ENCODE results near the gene RAPGEF1. TPM values are rescaled to one million over a fixed set of nuclear protein-coding genes. Genes with fewer than 3 reads are reported as not detected.

The RAPGEF1 gene
- total RNA-seq, 6 experiments from 2014 or later: 22.9 to 53.6 (median 30.2) TPM

DNA sequence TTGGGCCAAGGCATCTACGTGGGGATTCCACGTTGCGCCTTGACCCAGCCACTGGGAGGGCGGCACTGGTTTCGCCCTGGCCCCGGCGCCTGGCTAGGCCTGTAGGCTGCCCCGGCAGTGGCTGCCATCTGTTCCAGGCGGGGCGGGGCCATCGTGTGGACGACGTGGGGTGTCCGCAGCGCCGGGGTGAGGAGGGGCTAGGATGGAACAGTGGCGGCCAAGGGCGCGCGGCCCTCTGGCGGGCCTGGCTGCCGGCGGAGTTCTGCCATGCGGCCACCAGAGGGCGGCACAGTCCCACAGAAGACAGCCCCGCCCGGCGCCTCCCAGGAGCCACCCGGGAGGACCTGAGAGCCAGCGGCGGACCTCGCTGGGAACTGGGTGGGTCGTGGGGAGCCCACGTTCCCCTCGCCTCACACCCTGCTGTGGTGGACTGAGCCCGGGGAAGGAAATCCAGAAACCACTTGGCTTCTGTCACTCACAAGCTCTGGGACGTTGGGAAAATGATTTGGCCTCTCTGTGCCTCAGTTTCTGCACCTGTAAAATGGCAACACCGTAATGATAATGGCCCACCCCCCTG, 22.6 kb upstream of the RAPGEF1 start:
- TF ChIP-seq POLR2A (IDR thresholded peaks at IDR 0.05): no peak
- TF ChIP-seq, protein P1, sequence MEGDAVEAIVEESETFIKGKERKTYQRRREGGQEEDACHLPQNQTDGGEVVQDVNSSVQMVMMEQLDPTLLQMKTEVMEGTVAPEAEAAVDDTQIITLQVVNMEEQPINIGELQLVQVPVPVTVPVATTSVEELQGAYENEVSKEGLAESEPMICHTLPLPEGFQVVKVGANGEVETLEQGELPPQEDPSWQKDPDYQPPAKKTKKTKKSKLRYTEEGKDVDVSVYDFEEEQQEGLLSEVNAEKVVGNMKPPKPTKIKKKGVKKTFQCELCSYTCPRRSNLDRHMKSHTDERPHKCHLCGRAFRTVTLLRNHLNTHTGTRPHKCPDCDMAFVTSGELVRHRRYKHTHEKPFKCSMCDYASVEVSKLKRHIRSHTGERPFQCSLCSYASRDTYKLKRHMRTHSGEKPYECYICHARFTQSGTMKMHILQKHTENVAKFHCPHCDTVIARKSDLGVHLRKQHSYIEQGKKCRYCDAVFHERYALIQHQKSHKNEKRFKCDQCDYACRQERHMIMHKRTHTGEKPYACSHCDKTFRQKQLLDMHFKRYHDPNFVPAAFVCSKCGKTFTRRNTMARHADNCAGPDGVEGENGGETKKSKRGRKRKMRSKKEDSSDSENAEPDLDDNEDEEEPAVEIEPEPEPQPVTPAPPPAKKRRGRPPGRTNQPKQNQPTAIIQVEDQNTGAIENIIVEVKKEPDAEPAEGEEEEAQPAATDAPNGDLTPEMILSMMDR (IDR thresholded peaks at IDR 0.05): peak; percentile 87 to 97 (median 92)
- intact Hi-C loops (cut with DNase I): loop anchor here (5.0 kb wide), 1 partner anchor 475 kb away; no protein-coding TSS in a partner anchor
- DNase-seq (peak; percentile 71 to 79 (median 75)), ATAC-seq (peak; percentile 97 to 98 (median 98))
- Histone ChIP-seq H3K9me3 (no peaks in the 10 kb centered on the region), H3K36me3 (no peaks in the 10 kb centered on the region), H3K4me3 (no peak overlapping the region), H3K27ac (no peak overlapping the region), H3K4me1 (peaks cover 0 to 6% (median 0%) of the 10 kb centered on the region in 4 donors), H3K27me3 (no peaks in the 10 kb centered on the region)
- WGBS (ENCODE audit: insufficient coverage, low coverage, low lambda C conversion rate, missing lambda C conversion rate): 22% methylated on average over 9 of the region's 38 CpGs

DNA sequence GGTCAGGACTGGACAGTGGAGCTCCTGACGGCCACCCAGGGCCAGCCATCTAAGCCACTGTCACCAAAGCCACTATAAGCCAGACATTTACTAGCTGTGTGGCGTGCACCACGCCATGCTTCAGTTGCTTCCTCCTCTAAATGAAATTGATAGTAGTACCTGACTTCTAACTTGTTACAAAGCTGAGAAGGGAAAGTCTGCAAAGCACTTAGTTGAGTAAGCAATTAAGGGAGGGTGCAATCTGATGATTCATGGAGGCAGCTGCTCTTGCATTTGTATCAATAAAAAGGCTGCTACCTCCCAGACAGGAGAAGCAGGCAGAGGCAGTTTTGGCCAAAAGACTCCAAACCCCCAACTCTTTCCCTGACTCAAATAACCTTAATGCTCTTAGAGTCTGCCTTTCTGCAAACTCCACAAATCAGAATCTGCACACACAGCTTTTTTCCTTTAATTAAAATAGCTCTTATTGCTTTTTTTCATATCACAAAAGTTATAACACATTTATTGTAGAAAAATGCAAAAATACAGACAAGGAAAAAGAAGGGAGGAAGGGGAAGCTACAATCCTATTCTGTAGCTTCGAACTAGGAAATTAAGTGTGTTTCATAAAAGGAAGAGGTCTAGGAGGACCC, 19.3 kb upstream of the RAPGEF1 start:
- no peak for ATAC-seq
- intact Hi-C loops (cut with DNase I): no loop called here
- no peaks in the 10 kb centered on the region for H3K27me3 ChIP-seq

DNA sequence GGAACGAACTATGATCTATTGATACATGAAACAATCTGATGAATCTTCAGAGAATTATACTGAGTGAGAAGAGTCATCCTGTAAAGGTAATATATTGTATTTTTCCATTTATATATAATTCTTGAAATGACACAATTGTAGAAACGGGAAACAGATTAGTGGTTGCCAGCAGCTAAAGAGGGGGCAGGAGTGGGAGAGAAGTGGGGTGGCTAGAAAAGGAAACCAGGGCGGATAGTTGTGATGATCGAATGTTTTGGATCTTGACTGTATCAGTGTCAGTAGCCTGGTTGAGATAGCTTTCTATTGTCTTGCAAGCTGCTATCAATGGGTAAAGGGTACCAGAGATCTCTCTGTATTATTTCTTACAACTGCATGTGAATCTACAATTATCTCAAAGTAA, 17.7 kb upstream of the RAPGEF1 start:
- no peak for TF ChIP-seq POLR2A (IDR thresholded peaks at IDR 0.05)
- TF ChIP-seq, protein P1 (IDR thresholded peaks at IDR 0.05): no peak
- no peak for ATAC-seq
- no peak overlapping the region for H3K4me3 ChIP-seq
- no peak for DNase-seq
- 41% methylated on average over 4 of the region's 4 CpGs for WGBS (ENCODE audit: insufficient coverage, low coverage, low lambda C conversion rate, missing lambda C conversion rate)
- no peaks in the 10 kb centered on the region for H3K36me3 ChIP-seq
- peaks cover 0 to 4% (median 0%) of the 10 kb centered on the region in 4 donors for H3K4me1 ChIP-seq
- H3K9me3 ChIP-seq: no peaks in the 10 kb centered on the region
- no peak overlapping the region for H3K27ac ChIP-seq
- intact Hi-C loops (cut with DNase I): no loop called here
- no peaks in the 10 kb centered on the region for H3K27me3 ChIP-seq

More for the DNA sequence above, 19.3 kb upstream of the RAPGEF1 start:
- WGBS (ENCODE audit: insufficient coverage, low coverage, low lambda C conversion rate, missing lambda C conversion rate): 30% methylated on average over 4 of the region's 4 CpGs
- no peak for TF ChIP-seq POLR2A (IDR thresholded peaks at IDR 0.05)
- TF ChIP-seq, protein P1 (IDR thresholded peaks at IDR 0.05): no peak
- Histone ChIP-seq H3K9me3 (no peaks in the 10 kb centered on the region), H3K4me3 (no peak overlapping the region), H3K27ac (no peak overlapping the region), H3K4me1 (peaks cover 0 to 6% (median 0%) of the 10 kb centered on the region in 4 donors), H3K36me3 (no peaks in the 10 kb centered on the region)
- DNase-seq: no peak

DNA sequence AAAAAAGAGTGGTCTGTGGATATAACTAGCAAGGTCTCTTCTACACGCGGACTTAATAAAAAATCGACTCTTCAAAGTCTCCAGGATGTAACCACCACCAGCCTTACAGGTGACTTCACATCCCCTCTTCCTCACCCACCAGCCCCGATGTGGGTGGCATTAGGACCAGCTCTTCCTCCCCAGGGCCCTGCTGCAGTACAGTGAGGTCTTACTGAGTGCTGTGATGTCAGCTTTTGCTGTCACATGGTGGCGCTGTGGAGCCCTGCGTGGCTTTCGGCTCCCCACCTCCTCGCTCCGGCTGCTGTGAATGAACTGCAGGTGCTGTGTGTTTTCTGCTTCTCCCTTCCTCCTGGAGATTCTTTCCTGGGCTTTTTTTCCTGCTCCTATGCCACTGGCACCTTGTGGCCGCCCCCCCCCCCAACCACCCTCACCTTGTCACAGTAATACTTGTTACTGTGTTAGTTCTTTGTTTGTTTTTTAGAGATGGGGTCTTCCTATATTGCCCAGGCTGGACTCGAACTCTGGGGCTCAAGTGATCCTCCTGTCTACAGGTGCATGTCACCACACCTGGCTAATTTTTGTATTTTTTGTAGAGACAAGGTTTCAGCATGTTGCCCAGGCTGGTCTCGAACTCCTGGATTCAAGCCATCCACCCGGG, 15.8 kb upstream of the RAPGEF1 start:
- TF ChIP-seq, protein P1 (IDR thresholded peaks at IDR 0.05): peak; percentile 40 to 77 (median 70)
- no peak for TF ChIP-seq POLR2A (IDR thresholded peaks at IDR 0.05)
- 17% methylated on average over 12 of the region's 13 CpGs for WGBS (ENCODE audit: insufficient coverage, low coverage, low lambda C conversion rate, missing lambda C conversion rate)
- H3K4me3 ChIP-seq: no peak overlapping the region
- DNase-seq (peak; percentile 74 to 84 (median 82)), ATAC-seq (peak; percentile 95 to 99 (median 96))
- intact Hi-C loops (cut with DNase I): no loop called here
- no peak overlapping the region for H3K27ac ChIP-seq
- H3K9me3 ChIP-seq: no peaks in the 10 kb centered on the region
- H3K27me3 ChIP-seq: no peaks in the 10 kb centered on the region
- no peaks in the 10 kb centered on the region for H3K36me3 ChIP-seq
- H3K4me1 ChIP-seq: no peaks in the 10 kb centered on the region
